SK-N-SH (cell line): Measurements from ENCODE around the gene ATF6. TPM values are rescaled to one million over a fixed set of nuclear protein-coding genes. Genes with fewer than 3 reads are reported as not detected.

Experiments
- CTCF ChIA-PET: fragments of 300-600, 350-600 bp; formaldehyde crosslinking; extraction: SDS; loops from one replicate; lab custom pipeline; 2021; lab: Yijun Ruan, JAX
- POLR2A ChIA-PET: fragments of 350-600 bp; sonication (Branson Sonifier 250); formaldehyde crosslinking; extraction: SDS; loops from one replicate; lab custom pipeline; 2020; ENCODE audit warnings: antibody characterized with exemption, inconsistent platforms; lab: Yijun Ruan, JAX
- DNase-seq: peaks from one replicate; pipeline ENCODE4 v3.0.0; 2012
- H2AFZ ChIP-seq: fragments of 200-600 bp; sonication (generic); 2 replicates; pipeline ENCODE4 v1.8.1; 2016; ENCODE audit warnings: antibody characterized with exemption, mild to moderate bottlenecking, low read depth
- H3F3A ChIP-seq: fragments of 200-600 bp; sonication (generic); replicated peaks from 2 replicates; pipeline ENCODE3; 2016; ENCODE audit warnings: antibody characterized with exemption, mild to moderate bottlenecking; ENCODE audit not compliant: insufficient read depth
- H3K27ac ChIP-seq, 2 experiments: fragments of 200-500 bp in 1 of 2; fragments of 200-600 bp in 1 of 2; sonication (Bioruptor generic) in 1 of 2; sonication (generic), shearing (Covaris generic) in 1 of 2; 2 replicates each; pipeline versions ENCODE4 v1.5.1 to v1.6.1; 2014 to 2016; ENCODE audit warnings: low read depth in 2 of 2, inconsistent platforms in 1 of 2, low read length in 1 of 2, mild to moderate bottlenecking in 1 of 2, mixed read lengths in 1 of 2
- H3K27me3 ChIP-seq: fragments of 200-600 bp; sonication (generic), shearing (Covaris generic); 2 replicates; pipeline ENCODE4 v1.6.1; 2016; ENCODE audit warnings: mixed run types; ENCODE audit not compliant: insufficient read depth
- H3K36me3 ChIP-seq, 2 experiments: fragments of 200-500 bp in 1 of 2; fragments of 200-600 bp in 1 of 2; sonication (Bioruptor generic) in 1 of 2; sonication (generic) in 1 of 2; replicated peaks in 1 of 2; 2 replicates each; pipeline versions ENCODE3 to v1.5.1; 2014 to 2016; ENCODE audit warnings: low read length in 1 of 2, mild to moderate bottlenecking in 1 of 2; ENCODE audit not compliant: insufficient read depth in 2 of 2, control insufficient read depth in 1 of 2
- H3K4me1 ChIP-seq, 2 experiments: fragments of 200-500 bp in 1 of 2; fragments of 200-600 bp in 1 of 2; sonication (Bioruptor generic) in 1 of 2; sonication (generic), shearing (Covaris generic) in 1 of 2; 2 replicates each; pipeline versions ENCODE4 v1.5.1 to v1.6.1; 2014 to 2016; ENCODE audit warnings: low read depth in 1 of 2, low read length in 1 of 2, mixed run types in 1 of 2; ENCODE audit not compliant: insufficient read depth in 2 of 2, control insufficient read depth in 1 of 2
- H3K4me2 ChIP-seq: fragments of 200-600 bp; sonication (generic), shearing (Covaris generic); 2 replicates; pipeline ENCODE4 v1.6.1; 2017; ENCODE audit warnings: mixed run types
- H3K4me3 ChIP-seq, 2 experiments: fragments of 200-500 bp in 1 of 2; fragments of 200-600 bp in 1 of 2; sonication (Bioruptor generic) in 1 of 2; sonication (generic), shearing (Covaris generic) in 1 of 2; 2 replicates each; pipeline versions ENCODE4 v1.5.1 to v1.8.1; 2014 to 2016; ENCODE audit warnings: low read depth in 2 of 2, inconsistent platforms in 1 of 2, low read length in 1 of 2, mild to moderate bottlenecking in 1 of 2, mixed read lengths in 1 of 2, moderate library complexity in 1 of 2
- H3K79me2 ChIP-seq: fragments of 200-600 bp; sonication (generic); 2 replicates; pipeline ENCODE4 v1.8.1; 2017; ENCODE audit warnings: mild to moderate bottlenecking; ENCODE audit not compliant: insufficient read depth
- H3K9ac ChIP-seq: fragments of 200-600 bp; sonication (generic); 2 replicates; pipeline ENCODE4 v1.6.1; 2017; ENCODE audit warnings: mixed run types
- H3K9me2 ChIP-seq: fragments of 200-600 bp; sonication (generic); 2 replicates; pipeline ENCODE4 v1.6.1; 2017; ENCODE audit warnings: mixed run types
- H3K9me3 ChIP-seq: fragments of 200-600 bp; sonication (generic); 2 replicates; pipeline ENCODE4 v1.6.1; 2017; ENCODE audit warnings: mixed run types, mild to moderate bottlenecking, moderate library complexity
- H4K20me1 ChIP-seq: fragments of 200-600 bp; sonication (generic); 2 replicates; pipeline ENCODE4 v1.6.1; 2017; ENCODE audit warnings: mild to moderate bottlenecking, mixed run types; ENCODE audit not compliant: insufficient read depth
- CHD2 ChIP-seq: fragments of 150-350 bp; IDR thresholded peaks from 2 replicates; pipeline ENCODE4 v1.6.1; 2018; ENCODE audit warnings: low read length; ENCODE audit not compliant: partially characterized antibody
- CTCF ChIP-seq: fragments of 200-600 bp; sonication (generic); IDR thresholded peaks from 2 replicates; pipeline ENCODE4 v1.6.1; 2017; ENCODE audit warnings: antibody characterized with exemption, mild to moderate bottlenecking, moderate library complexity
- ELF1 ChIP-seq: IDR thresholded peaks from 2 replicates; pipeline ENCODE4 v1.4.0; 2012
- EP300 ChIP-seq, 2 experiments: IDR thresholded peaks; 2 replicates each; pipeline versions ENCODE4 v1.4.0 to v1.6.1; 2012; ENCODE audit warnings: borderline replicate concordance in 1 of 2, low read depth in 1 of 2, low read length in 1 of 2
- FOSL2 ChIP-seq: IDR thresholded peaks from 2 replicates; pipeline ENCODE4 v1.4.0; 2012; ENCODE audit warnings: low read depth, mild to moderate bottlenecking, moderate library complexity, borderline replicate concordance
- IRF3 ChIP-seq: fragments of 150-350 bp; IDR thresholded peaks from 2 replicates; pipeline ENCODE4 v1.6.1; 2016; ENCODE audit warnings: mild to moderate bottlenecking, low read depth, low read length
- JUND ChIP-seq: IDR thresholded peaks from 2 replicates; pipeline ENCODE4 v1.4.0; 2012
- NFIC ChIP-seq: IDR thresholded peaks from 2 replicates; pipeline ENCODE4 v1.4.0; 2012; ENCODE audit warnings: borderline replicate concordance
- PBX3 ChIP-seq: IDR thresholded peaks from 2 replicates; pipeline ENCODE4; 2012
- RCOR1 ChIP-seq: fragments of 150-350 bp; IDR thresholded peaks from 2 replicates; pipeline ENCODE4 v1.6.1; 2017; ENCODE audit warnings: antibody characterized with exemption, low read length
- REST ChIP-seq: IDR thresholded peaks from 2 replicates; pipeline ENCODE4 v1.6.1; 2012; ENCODE audit warnings: mild to moderate bottlenecking, low read depth, low read length, moderate library complexity
- SMC3 ChIP-seq: IDR thresholded peaks from 2 replicates; pipeline ENCODE4 v1.6.1; 2012; ENCODE audit warnings: low read depth, low read length, improper control_type of control experiment
- TCF12 ChIP-seq: IDR thresholded peaks from 2 replicates; pipeline ENCODE4 v1.4.0; 2012
- YY1 ChIP-seq: IDR thresholded peaks from 2 replicates; pipeline ENCODE4 v1.4.0; 2012; ENCODE audit warnings: low read depth, mild to moderate bottlenecking
- ZBTB33 ChIP-seq: IDR thresholded peaks from 2 replicates; pipeline ENCODE4 v1.4.0; 2012; ENCODE audit warnings: low read depth, borderline replicate concordance
- WGBS: methylation state at CpG from one replicate; pipeline ENCODE4 v1.1.6; 2017; ENCODE audit warnings: low lambda C conversion rate; 5-methylcytosine and 5-hydroxymethylcytosine counted together
- polyA plus RNA-seq, 3 experiments: library from polyadenylated mRNA; depleted of rRNA; stranded (reverse); fragments of >200 nt; gene quantifications; 2 replicates each; pipeline ENCODE4 v1.2.3, GENCODE V29; 2012

ATF6 gene
- polyA plus RNA-seq, 1 of the 3 experiments (the other 2 are of a cell fraction) = 8.8 TPM

- ChIA-PET POLR2A (no interaction called here), CTCF (interaction anchor here (3.9 kb wide), 1 partner anchor 89 kb away, joined by 19 read pairs; no protein-coding TSS in a partner anchor)
- Histone ChIP-seq H3K9me3 (no peaks in the 10 kb centered on the region), H2AFZ (peak overlapping the region; percentile 74), H3F3A (peaks cover 10% of the 10 kb centered on the region), H3K4me2 (peak overlapping the region; percentile 39; the same call in 1 of the 2 replicates), H3K9me2 (no peaks in the 10 kb centered on the region), H3K9ac (peak overlapping the region; percentile 2; the same call in 1 of the 2 replicates)
- TF ChIP-seq REST (no peak), YY1 (0 out of 2 replicates have a peak, but pooled peaks have one; percentile 23), JUND (peak; percentile 17; the same call in 1 of the 2 replicates), TCF12 (no peak), ZBTB33 (no peak), NFIC (peak; percentile 45; the same call in 1 of the 2 replicates), PBX3 (0 out of 2 replicates have a peak, but pooled peaks have one; percentile 13), FOSL2 (peak; percentile 35; the same call in 1 of the 2 replicates), CHD2 (no peak)
- TF ChIP-seq, all 33 proteins: peak for 5
- Histone ChIP-seq H3K79me2 (no peaks in the 10 kb centered on the region), H3K36me3 (no peaks in the 10 kb centered on the region), H3K4me3 (no peak overlapping the region), H3K27me3 (no peaks in the 10 kb centered on the region), H4K20me1 (no peaks in the 10 kb centered on the region), H3K4me1 (no peaks in the 10 kb centered on the region), H3K27ac (peak overlapping the region in 1 of 2 experiments; percentile 19; a peak in 1 of 4 replicates)
- no peak for DNase-seq
- WGBS = 4% methylated on average over 4 of the region's 4 CpGs
These were observed 29.7 kb upstream of the ATF6 start for GRCh38 chr1:161736335-161736969.

GRCh38 chr1:161737625-161738024 is 28.5 kb upstream of the ATF6 start:
- H4K20me1 ChIP-seq = no peaks in the 10 kb centered on the region
- no peak for DNase-seq
- H3K36me3 ChIP-seq = no peaks in the 10 kb centered on the region
- H3K4me3 ChIP-seq = no peak overlapping the region
- WGBS = 58% methylated on average over 2 of the region's 2 CpGs
- H3K9ac ChIP-seq = no peak overlapping the region
- H3K4me1 ChIP-seq = no peaks in the 10 kb centered on the region
- H3K4me2 ChIP-seq = no peak overlapping the region
- TF ChIP-seq ELF1 (no peak), RCOR1 (no peak), IRF3 (no peak), EP300 (IDR thresholded peaks at IDR 0.05; ENCODE audit: borderline replicate concordance in 1 of 2, low read depth in 1 of 2, low read length in 1 of 2) (no peak), CHD2 (no peak), SMC3 (no peak), CTCF (no peak)
- H2AFZ ChIP-seq = no peak overlapping the region
- peaks cover 14% of the 10 kb centered on the region for H3F3A ChIP-seq
- POLR2A ChIA-PET = no interaction called here
- H3K9me2 ChIP-seq = no peaks in the 10 kb centered on the region
- CTCF ChIA-PET = interaction anchor here (1.1 to 5.0 kb wide), 5 partner anchors 10 to 250 kb away, joined by 4 to 62 read pairs (median 6); partner anchors contain the start of gene DUSP12
- H3K79me2 ChIP-seq = no peaks in the 10 kb centered on the region
- H3K9me3 ChIP-seq = no peaks in the 10 kb centered on the region
- H3K27ac ChIP-seq = no peak overlapping the region
- no peaks in the 10 kb centered on the region for H3K27me3 ChIP-seq
